GM12878 (cell line): ENCODE measurements around the gene NRSN2. TPM values are rescaled to one million over a fixed set of nuclear protein-coding genes. Genes with fewer than 3 reads are reported as not detected.

Experiments used
- ATAC-seq: fragments of 200-7000 bp; cut with Tn5 transposase; 3 replicates; pipeline ENCODE4 v1.9.1; 2020; ENCODE audit warnings: mild to moderate bottlenecking, moderate library complexity
- BruUV-seq: library from RNA; stranded (reverse); fragments of 400-500 nt; replicated peaks from 2 replicates; lab custom pipeline; 2021; lab: Mats Ljungman, UMichigan
- CTCF ChIA-PET: fragments of 300-600 bp; sonication (Branson Sonifier 250); formaldehyde crosslinking; extraction: SDS; loops from one replicate; lab custom pipeline; 2021; ENCODE audit warnings: inconsistent platforms; lab: Yijun Ruan, JAX
- POLR2A ChIA-PET: fragments of 350-600 bp; formaldehyde crosslinking; extraction: SDS; loops from one replicate; lab custom pipeline; 2021; ENCODE audit warnings: inconsistent platforms; lab: Charles Lee
- RAD21 ChIA-PET: fragments of 300-600 bp; sonication (Branson Sonifier 250); formaldehyde crosslinking; loops from one replicate; lab custom pipeline; 2023; ENCODE audit warnings: antibody characterized with exemption; ENCODE audit not compliant: unreplicated experiment; lab: Charles Lee
- SMC1A ChIA-PET: fragments of 300-600 bp; sonication (Branson Sonifier 250); formaldehyde crosslinking; loops from one replicate; lab custom pipeline; 2023; ENCODE audit not compliant: unreplicated experiment, uncharacterized antibody; lab: Charles Lee
- DNase-seq: peaks from one replicate; pipeline ENCODE4 v3.0.0-alpha.2; 2011; ENCODE audit warnings: low read depth, low spot score
- FAIRE-seq: peaks from 3 replicates; lab custom pipeline; 2011; peaks lifted over from hg19 to GRCh38; lab: Jason Lieb, UNC
- H2AFZ ChIP-seq: 2 replicates; pipeline ENCODE4 v1.6.0; 2011; ENCODE audit warnings: low read depth, low read length, control low read depth; ENCODE audit not compliant: control insufficient read depth
- H3K27ac ChIP-seq: 2 replicates; pipeline ENCODE4 v1.5.1; 2011; ENCODE audit warnings: control low read depth; ENCODE audit not compliant: control insufficient read depth, insufficient read depth
- H3K27me3 ChIP-seq, 2 experiments: replicated peaks in 1 of 2; 2 replicates each; pipeline versions ENCODE4 v1.6.0 to v1.6.1; 2011; ENCODE audit warnings: low read length in 1 of 2; ENCODE audit not compliant: control insufficient read depth in 2 of 2, insufficient read depth in 2 of 2
- H3K36me3 ChIP-seq, 2 experiments: 2 replicates each; pipeline ENCODE4 v1.5.1; 2011; ENCODE audit warnings: low read length in 1 of 2; ENCODE audit not compliant: control insufficient read depth in 2 of 2, insufficient read depth in 2 of 2
- H3K4me1 ChIP-seq: 2 replicates; pipeline ENCODE4 v1.6.1; 2011; ENCODE audit warnings: mild to moderate bottlenecking, low read length, moderate library complexity, mixed read lengths; ENCODE audit not compliant: control insufficient read depth, insufficient read depth
- H3K4me2 ChIP-seq: 2 replicates; pipeline ENCODE4 v1.6.0; 2011; ENCODE audit warnings: control low read depth; ENCODE audit not compliant: control insufficient read depth, insufficient read depth
- H3K4me3 ChIP-seq: fragments of 200-600 bp; sonication (generic); 2 replicates; pipeline ENCODE4 v1.5.1; 2016
- H3K79me2 ChIP-seq: 2 replicates; pipeline ENCODE4 v1.6.0; 2011; ENCODE audit warnings: low read length; ENCODE audit not compliant: control insufficient read depth, insufficient read depth
- H3K9ac ChIP-seq: 2 replicates; pipeline ENCODE4 v1.8.0; 2011; ENCODE audit warnings: low read length, control low read depth, mixed read lengths; ENCODE audit not compliant: control insufficient read depth, insufficient read depth
- H3K9me3 ChIP-seq: replicated peaks from 3 replicates; pipeline ENCODE4 v1.5.1; 2011; ENCODE audit warnings: mild to moderate bottlenecking, low read length; ENCODE audit not compliant: control insufficient read depth, insufficient read depth
- H4K20me1 ChIP-seq: 2 replicates; pipeline ENCODE4 v1.6.0; 2011; ENCODE audit not compliant: control insufficient read depth, insufficient read depth
- BCL11A ChIP-seq: IDR thresholded peaks from 2 replicates; pipeline ENCODE4 v1.6.1; 2011; ENCODE audit warnings: low read depth, low read length
- EZH2 ChIP-seq: IDR thresholded peaks from 2 replicates; pipeline ENCODE4 v1.6.1; 2012; ENCODE audit warnings: low read depth, mild to moderate bottlenecking, control low read depth, inconsistent platforms, low read length, borderline replicate concordance; ENCODE audit not compliant: control insufficient read depth
- MAX ChIP-seq: IDR thresholded peaks from 2 replicates; pipeline ENCODE4 v1.6.1; 2012; ENCODE audit warnings: low read depth, low read length, improper control_type of control experiment
- MYB ChIP-seq: fragments of 150-350 bp; IDR thresholded peaks from 2 replicates; pipeline ENCODE4 v1.6.1; 2014; ENCODE audit warnings: mild to moderate bottlenecking, low read depth, low read length, borderline replicate concordance
- NR2C1 ChIP-seq: fragments of 450-650 bp; IDR thresholded peaks from 2 replicates; pipeline ENCODE4 v1.6.1; 2017; ENCODE audit warnings: antibody characterized with exemption, mild to moderate bottlenecking, moderate library complexity
- PBX3 ChIP-seq: IDR thresholded peaks from 2 replicates; pipeline ENCODE4 v1.6.1; 2011; ENCODE audit warnings: mild to moderate bottlenecking, low read depth, low read length, moderate library complexity; ENCODE audit not compliant: insufficient replicate concordance
- SREBF1 ChIP-seq: IDR thresholded peaks from 2 replicates; pipeline ENCODE4 v1.6.1; 2012; ENCODE audit warnings: mild to moderate bottlenecking, low read length
- TAF1 ChIP-seq: IDR thresholded peaks from 2 replicates; pipeline ENCODE4 v1.6.1; 2011; ENCODE audit warnings: mild to moderate bottlenecking, low read depth, low read length, borderline replicate concordance
- TCF3 ChIP-seq: IDR thresholded peaks from 2 replicates; pipeline ENCODE4 v1.6.1; 2012; ENCODE audit warnings: low read depth, mild to moderate bottlenecking, low read length, borderline replicate concordance; ENCODE audit not compliant: insufficient read depth
- TCF7 ChIP-seq: IDR thresholded peaks from 2 replicates; pipeline ENCODE4 v1.6.1; 2014; ENCODE audit warnings: antibody characterized with exemption, borderline replicate concordance
- YY1 ChIP-seq: IDR thresholded peaks from 2 replicates; pipeline ENCODE4 v1.6.1; 2011; ENCODE audit warnings: low read depth, mild to moderate bottlenecking, low read length
- WGBS: methylation state at CpG from one replicate; pipeline ENCODE4 v1.1.6; 2016; ENCODE audit warnings: low lambda C conversion rate; ENCODE audit not compliant: insufficient replicate concordance, insufficient coverage; ENCODE audit errors: missing lambda C conversion rate; 5-methylcytosine and 5-hydroxymethylcytosine counted together
- in situ Hi-C: fragments of 300-500 bp; cut with MboI; formaldehyde crosslinking; loops from 9 replicates; pipeline ENCODE4 v1.14.3; 2018; ENCODE audit warnings: mixed read lengths
- intact Hi-C: fragments of 100-400 bp; cut with micrococcal nuclease; formaldehyde crosslinking; loops from one replicate; pipeline ENCODE4 v1.14.2; 2022; ENCODE audit not compliant: unreplicated experiment
- polyA plus RNA-seq, 11 experiments: library from polyadenylated mRNA; depleted of rRNA in 4 of 11; unstranded in 6 of 11; stranded (reverse) in 5 of 11; fragments of >200 nt; fragmentation: Nextera tagmentation in 4 of 11; fragmentation: Illumina TruSeq in 1 of 11; extraction: Ambion mirVana in 4 of 11; extraction: Trizol in 1 of 11; gene quantifications; 1 replicate in 1 of 11; 2 replicates in 10 of 11; pipeline versions ENCODE4 v1.2.1 to v1.2.3, GENCODE V29; 2011 to 2016; ENCODE audit warnings: inconsistent platforms in 2 of 11, missing spikeins in 2 of 11, low read depth in 1 of 11
- total RNA-seq, 4 experiments: library from RNA; depleted of rRNA in 3 of 4; stranded (reverse); fragments of >200 nt in 3 of 4; fragmentation: Illumina TruSeq in 1 of 4; extraction: Trizol in 1 of 4; gene quantifications; 2 replicates each; pipeline versions ENCODE4 v1.2.1 to v1.2.3, GENCODE V29; 2013 to 2021

The NRSN2 gene
- total and polyA plus RNA-seq, 10 of the 15 experiments (the other 5 are each of a cell fraction or from before 2014, with no cell fraction given): 6.2 to 32.4 (median 13.0) TPM

DNA sequence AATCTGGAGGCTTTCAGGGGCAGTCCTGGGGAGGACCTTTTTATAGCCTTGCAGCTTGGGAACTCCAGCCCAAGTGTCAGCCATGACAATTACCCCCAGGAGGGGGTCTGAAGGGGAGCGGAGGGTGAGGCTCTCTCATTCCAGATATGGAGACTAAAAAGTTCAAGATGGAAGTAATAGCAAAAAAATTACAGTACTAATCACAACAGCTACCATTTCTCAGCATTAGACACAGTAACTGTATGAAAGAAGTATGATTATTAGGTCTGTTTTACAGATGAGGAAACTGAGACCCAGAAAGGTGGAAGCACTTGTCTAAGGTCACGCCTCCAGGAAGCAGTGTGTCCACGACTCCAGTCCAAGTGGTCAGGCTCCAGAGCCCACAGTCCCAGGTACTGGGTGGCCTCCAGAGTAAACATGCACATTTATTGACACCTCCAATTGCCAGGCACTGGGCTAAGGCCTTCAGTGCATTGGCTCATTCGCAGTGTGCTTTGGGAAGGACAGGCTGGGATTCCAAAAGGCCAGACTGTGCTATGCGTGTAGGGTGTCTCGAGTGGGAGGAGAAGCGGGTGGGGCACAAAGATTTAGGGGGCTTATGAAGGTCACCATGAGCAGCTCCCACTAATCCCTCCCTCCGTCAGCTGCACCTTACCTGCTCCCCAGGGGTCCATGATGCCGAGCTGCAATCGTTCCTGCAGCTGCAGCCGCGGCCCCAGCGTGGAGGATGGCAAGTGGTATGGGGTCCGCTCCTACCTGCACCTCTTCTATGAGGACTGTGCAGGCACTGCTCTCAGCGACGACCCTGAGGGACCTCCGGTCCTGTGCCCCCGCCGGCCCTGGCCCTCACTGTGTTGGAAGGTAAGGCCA, 2.3 kb downstream of the NRSN2 start:
- H3K9ac ChIP-seq: no peak overlapping the region
- H3K9me3 ChIP-seq: no peaks in the 10 kb centered on the region
- intact Hi-C loops (no loop called here), in situ Hi-C loops (no loop called here)
- 90% methylated on average over 19 of the region's 19 CpGs for WGBS
- H3K4me1 ChIP-seq: 0 out of 2 replicates have a peak, but pooled peaks cover 3% of the 10 kb centered on the region
- no peaks in the 10 kb centered on the region; the same call in 1 of the 2 replicates for H4K20me1 ChIP-seq
- POLR2A ChIA-PET: no interaction called here
- peak overlapping the region; percentile 78; the same call in 1 of the 2 replicates for H3K4me2 ChIP-seq
- H2AFZ ChIP-seq: no peak overlapping the region
- no peaks in the 10 kb centered on the region; a peak in 2 of 4 replicates for H3K36me3 ChIP-seq
- no peak overlapping the region for H3K27ac ChIP-seq
- SMC1A ChIA-PET: interaction anchor here (0.7 kb wide), 1 partner anchor 72 kb away, joined by 3 read pairs; no protein-coding TSS in a partner anchor
- no TSS peak for BruUV-seq
- peak overlapping the region; percentile 83; the same call in 1 of the 2 replicates for H3K4me3 ChIP-seq
- no peak for ATAC-seq
- H3K79me2 ChIP-seq: peaks cover 4% of the 10 kb centered on the region; the same call in 1 of the 2 replicates
- CTCF ChIA-PET: no interaction called here
- no peak for DNase-seq
- no peaks in the 10 kb centered on the region for H3K27me3 ChIP-seq
- no peak for TF ChIP-seq NR2C1
- no peak for TF ChIP-seq YY1
- TF ChIP-seq TCF3: no peak
- TF ChIP-seq PBX3: no peak
- TF ChIP-seq MYB: no peak
- no peak for TF ChIP-seq TCF7
- TF ChIP-seq TAF1: no peak
- no peak for TF ChIP-seq BCL11A
- TF ChIP-seq SREBF1: no peak
- no peak for TF ChIP-seq EZH2
- TF ChIP-seq MAX: no peak
- RAD21 ChIA-PET: no interaction called here
- FAIRE-seq: no peak
